ENCODE measurements around the gene DIS3L2.

- TF ChIP-seq CTCF (conservative IDR thresholded peaks at IDR 0.05; ENCODE audit: low read length) = no peak
- no peak for TF ChIP-seq EZH2phosphoT487 (IDR thresholded peaks at IDR 0.05; ENCODE audit: borderline replicate concordance, low read depth, low read length)
Observed at GRCh38 chr2:232113821-232114220, 152.3 kb downstream of the DIS3L2 start.

Measured in OCI-LY7 (cell line).